ENCODE measurements around the gene BCL6B. TPM values are rescaled to one million over a fixed set of nuclear protein-coding genes. Genes with fewer than 3 reads are reported as not detected.

Gene BCL6B
- total RNA-seq, 2 donors from 2014 or later: 1.4 to 2.0 TPM

DNA sequence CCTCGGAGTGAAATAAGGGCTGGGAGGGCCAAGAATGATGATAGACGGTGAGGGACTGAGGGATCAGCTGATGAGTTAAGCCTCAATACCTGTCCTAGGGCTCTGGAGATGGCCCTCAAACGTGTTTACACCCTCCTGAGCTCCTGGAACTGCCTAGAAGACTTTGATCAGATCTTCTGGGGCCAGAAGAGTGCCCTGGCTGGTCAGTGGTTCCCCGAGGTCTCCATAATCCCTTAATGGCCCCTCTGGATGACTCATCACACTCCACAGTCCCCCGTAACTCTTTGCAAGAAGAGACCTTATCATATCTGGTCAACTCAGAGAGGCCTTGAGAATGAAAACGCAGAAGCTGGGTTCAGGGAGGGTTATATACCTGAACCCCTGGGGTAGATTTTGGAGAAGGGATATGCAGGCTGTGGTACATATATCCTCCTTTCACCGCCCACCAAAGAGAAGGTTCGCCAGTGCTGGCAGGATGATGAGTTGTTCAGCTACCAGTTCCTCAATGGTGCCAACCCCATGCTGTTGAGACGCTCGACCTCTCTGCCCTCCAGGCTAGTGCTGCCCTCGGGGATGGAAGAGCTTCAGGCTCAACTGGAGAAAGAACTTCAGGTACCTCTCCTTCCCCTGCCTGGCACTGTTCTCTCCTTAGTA is 23.9 kb upstream of the BCL6B start:
- Mint-ChIP-seq H3K4me3 (no peak overlapping the region), H3K27ac (no peak overlapping the region), H3K36me3 (ENCODE audit: insufficient read depth in 2 of 2) (peaks cover 9 to 17% of the 10 kb centered on the region in 2 donors), H3K4me1 (ENCODE audit: low read depth) (peaks cover 5% of the 10 kb centered on the region), H3K27me3 (ENCODE audit: low read depth) (no peaks in the 10 kb centered on the region), H3K9me3 (no peaks in the 10 kb centered on the region)
- ATAC-seq (replicated peaks in 1 of 2) (no peak), DNase-seq (no peak)

GRCh38 chr17:7001318-7001961 is 21.4 kb upstream of the BCL6B start:
- Mint-ChIP-seq H3K9me3 (no peaks in the 10 kb centered on the region), H3K27ac (peak overlapping the region; percentile 3), H3K27me3 (ENCODE audit: low read depth) (no peaks in the 10 kb centered on the region), H3K4me1 (ENCODE audit: low read depth) (peaks cover 16% of the 10 kb centered on the region), H3K36me3 (ENCODE audit: insufficient read depth in 2 of 2) (peaks cover 9 to 17% of the 10 kb centered on the region in 2 donors), H3K4me3 (no peak overlapping the region)
- ATAC-seq (replicated peaks in 1 of 2) (no peak), DNase-seq (peak in 1 of 2 donors; percentile 49)

- Mint-ChIP-seq H3K4me3 (no peak overlapping the region), H3K27me3 (ENCODE audit: low read depth) (no peaks in the 10 kb centered on the region), H3K36me3 (ENCODE audit: insufficient read depth in 2 of 2) (peaks cover 7 to 13% of the 10 kb centered on the region in 2 donors), H3K9me3 (no peaks in the 10 kb centered on the region), H3K4me1 (ENCODE audit: low read depth) (peaks cover 18% of the 10 kb centered on the region), H3K27ac (no peak overlapping the region)
- no peak for DNase-seq
- ATAC-seq (replicated peaks in 1 of 2): no peak
Observed at GRCh38 chr17:7002288-7003047, 20.4 kb upstream of the BCL6B start.

DNA sequence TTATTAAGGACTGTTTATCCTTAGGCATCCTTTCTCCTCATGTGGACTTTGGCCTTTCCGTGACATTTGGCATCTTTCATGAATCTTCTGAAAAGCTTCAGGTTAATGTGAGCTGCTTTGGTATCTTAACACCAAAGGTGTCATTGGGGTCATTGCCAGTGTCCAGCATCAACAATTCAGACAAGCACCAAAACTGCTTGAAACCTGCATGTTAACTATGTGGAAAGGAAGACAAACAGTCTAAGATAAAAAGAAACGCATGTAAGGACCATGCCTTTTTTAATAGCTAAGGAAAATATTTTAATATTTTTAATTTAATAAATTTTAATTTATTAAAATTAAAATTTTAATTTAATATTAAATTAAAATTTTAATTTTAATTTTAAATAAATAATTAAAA is 19.1 kb upstream of the BCL6B start:
- no peak overlapping the region for H3K27ac Mint-ChIP-seq
- H3K36me3 Mint-ChIP-seq (ENCODE audit: insufficient read depth in 2 of 2): peaks cover 3 to 9% of the 10 kb centered on the region in 2 donors
- DNase-seq (no peak), ATAC-seq (replicated peaks in 1 of 2) (no peak)
- H3K9me3 Mint-ChIP-seq: no peaks in the 10 kb centered on the region
- no peak overlapping the region for H3K4me3 Mint-ChIP-seq
- peaks cover 27% of the 10 kb centered on the region for H3K4me1 Mint-ChIP-seq (ENCODE audit: low read depth)
- no peaks in the 10 kb centered on the region for H3K27me3 Mint-ChIP-seq (ENCODE audit: low read depth)

GRCh38 chr17:7004398-7005253 is 18.2 kb upstream of the BCL6B start:
- Mint-ChIP-seq H3K9me3 (no peaks in the 10 kb centered on the region), H3K36me3 (ENCODE audit: insufficient read depth in 2 of 2) (peaks cover 4 to 9% of the 10 kb centered on the region in 2 donors), H3K4me3 (no peak overlapping the region), H3K27ac (peak overlapping the region; percentile 39), H3K4me1 (ENCODE audit: low read depth) (peaks cover 34% of the 10 kb centered on the region), H3K27me3 (ENCODE audit: low read depth) (no peaks in the 10 kb centered on the region)
- peak in 1 of 2 donors; percentile 66 for DNase-seq
- ATAC-seq (replicated peaks in 1 of 2): peak; percentile 98

DNA sequence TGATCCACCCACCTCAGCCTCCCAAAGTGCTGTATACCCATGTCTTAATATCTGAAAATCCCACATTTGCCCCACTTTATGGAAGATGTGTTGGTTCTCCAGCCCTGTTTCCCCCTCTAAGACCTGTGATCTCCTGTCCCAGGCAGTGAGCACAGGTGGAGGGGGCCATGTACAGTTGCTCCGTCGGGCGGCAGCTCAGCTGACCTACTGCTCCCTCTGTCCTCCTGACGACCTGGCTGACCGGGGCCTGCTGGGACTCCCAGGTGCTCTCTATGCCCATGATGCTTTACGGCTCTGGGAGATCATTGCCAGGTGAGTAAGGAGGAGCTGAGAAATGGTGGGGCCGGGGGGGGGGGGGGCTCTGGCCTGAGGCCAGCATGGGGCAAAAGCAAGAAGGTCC is 17.1 kb upstream of the BCL6B start:
- no peaks in the 10 kb centered on the region for H3K27me3 Mint-ChIP-seq (ENCODE audit: low read depth)
- H3K36me3 Mint-ChIP-seq (ENCODE audit: insufficient read depth in 2 of 2): peaks cover 5 to 9% of the 10 kb centered on the region in 2 donors
- peaks cover 44% of the 10 kb centered on the region for H3K4me1 Mint-ChIP-seq (ENCODE audit: low read depth)
- H3K9me3 Mint-ChIP-seq: no peaks in the 10 kb centered on the region
- no peak overlapping the region for H3K27ac Mint-ChIP-seq
- ATAC-seq (replicated peaks in 1 of 2) (no peak), DNase-seq (no peak)
- no peak overlapping the region for H3K4me3 Mint-ChIP-seq

GRCh38 chr17:7007143-7007542 is 15.7 kb upstream of the BCL6B start:
- Mint-ChIP-seq H3K36me3 (ENCODE audit: insufficient read depth in 2 of 2) (peaks cover 3 to 5% of the 10 kb centered on the region in 2 donors), H3K4me3 (no peak overlapping the region), H3K9me3 (no peaks in the 10 kb centered on the region), H3K27ac (peak overlapping the region; percentile 20), H3K4me1 (ENCODE audit: low read depth) (peaks cover 57% of the 10 kb centered on the region), H3K27me3 (ENCODE audit: low read depth) (no peaks in the 10 kb centered on the region)
- no peak for ATAC-seq (replicated peaks in 1 of 2)
- DNase-seq: no peak

DNA sequence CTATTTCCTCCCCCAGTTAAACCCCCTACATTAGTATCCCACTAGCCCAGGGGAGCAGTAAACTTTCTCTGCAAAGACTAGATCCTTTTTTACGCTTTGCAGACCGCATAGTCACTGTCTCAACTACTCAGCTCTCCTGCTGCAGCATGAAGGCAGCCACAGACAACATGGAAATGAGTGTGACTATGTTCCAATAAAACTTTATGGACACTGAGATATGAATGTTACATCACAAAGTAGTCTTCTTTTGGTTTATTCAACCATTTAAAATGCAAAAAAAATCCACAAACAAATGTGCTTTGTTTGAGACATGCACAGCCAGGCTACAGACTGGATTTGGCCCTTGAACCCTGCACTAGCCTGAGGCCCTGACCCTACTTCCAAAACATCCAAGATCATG is 12.3 kb upstream of the BCL6B start:
- Mint-ChIP-seq H3K36me3 (ENCODE audit: insufficient read depth in 2 of 2) (peaks cover 11 to 20% of the 10 kb centered on the region in 2 donors), H3K4me3 (peak overlapping the region; percentile 69 to 92), H3K27me3 (ENCODE audit: low read depth) (no peaks in the 10 kb centered on the region), H3K9me3 (no peaks in the 10 kb centered on the region), H3K4me1 (ENCODE audit: low read depth) (peaks cover 52% of the 10 kb centered on the region), H3K27ac (peak overlapping the region; percentile 66)
- DNase-seq: no peak
- no peak for ATAC-seq (replicated peaks in 1 of 2)

- H3K27ac Mint-ChIP-seq: peak overlapping the region; percentile 89
- peak overlapping the region; percentile 92 to 99 for H3K4me3 Mint-ChIP-seq
- H3K4me1 Mint-ChIP-seq (ENCODE audit: low read depth): peaks cover 61% of the 10 kb centered on the region
- H3K27me3 Mint-ChIP-seq (ENCODE audit: low read depth): no peaks in the 10 kb centered on the region
- DNase-seq (no peak), ATAC-seq (replicated peaks in 1 of 2) (no peak)
- peaks cover 11 to 20% of the 10 kb centered on the region in 2 donors for H3K36me3 Mint-ChIP-seq (ENCODE audit: insufficient read depth in 2 of 2)
- no peaks in the 10 kb centered on the region for H3K9me3 Mint-ChIP-seq
Observed at GRCh38 chr17:7011415-7011814, 11.4 kb upstream of the BCL6B start.

- H3K27ac Mint-ChIP-seq: peak overlapping the region; percentile 89
- H3K9me3 Mint-ChIP-seq: no peaks in the 10 kb centered on the region
- H3K4me3 Mint-ChIP-seq: peak overlapping the region; percentile 92 to 99
- DNase-seq (no peak), ATAC-seq (replicated peaks in 1 of 2) (no peak)
- no peaks in the 10 kb centered on the region for H3K27me3 Mint-ChIP-seq (ENCODE audit: low read depth)
- H3K4me1 Mint-ChIP-seq (ENCODE audit: low read depth): peaks cover 65% of the 10 kb centered on the region
- H3K36me3 Mint-ChIP-seq (ENCODE audit: insufficient read depth in 2 of 2): peaks cover 12 to 20% of the 10 kb centered on the region in 2 donors
Observed at GRCh38 chr17:7011942-7012254, 11.0 kb upstream of the BCL6B start.

- peaks cover 15 to 20% of the 10 kb centered on the region in 2 donors for H3K36me3 Mint-ChIP-seq (ENCODE audit: insufficient read depth in 2 of 2)
Observed at GRCh38 chr17:7014261-7014994, 8.4 kb upstream of the BCL6B start.

More at GRCh38 chr17:7014261-7014994, 8.4 kb upstream of the BCL6B start:
- Mint-ChIP-seq H3K27me3 (ENCODE audit: low read depth) (no peaks in the 10 kb centered on the region), H3K4me1 (ENCODE audit: low read depth) (peaks cover 69% of the 10 kb centered on the region), H3K27ac (peak overlapping the region; percentile 89), H3K4me3 (peak overlapping the region; percentile 92 to 99), H3K9me3 (no peaks in the 10 kb centered on the region)
- peak; percentile 98 to 99 for DNase-seq
- peak; percentile 86 to 89 for ATAC-seq (replicated peaks in 1 of 2)

Data from activated T-cell treated with anti-CD3 and anti-CD28 coated beads, Interleukin-2, amount 50 U/mL, for 72 hours (primary cell).